HG03342 (cell line): ENCODE results near the gene RAE1.

Experiments used
- ATAC-seq: cut with Tn5 transposase; IDR thresholded peaks from one replicate; pipeline ENCODE4 v1.9.1; 2021; ENCODE audit warnings: mild to moderate bottlenecking, moderate library complexity; ENCODE audit not compliant: unreplicated experiment

The RAE1 gene

DNA sequence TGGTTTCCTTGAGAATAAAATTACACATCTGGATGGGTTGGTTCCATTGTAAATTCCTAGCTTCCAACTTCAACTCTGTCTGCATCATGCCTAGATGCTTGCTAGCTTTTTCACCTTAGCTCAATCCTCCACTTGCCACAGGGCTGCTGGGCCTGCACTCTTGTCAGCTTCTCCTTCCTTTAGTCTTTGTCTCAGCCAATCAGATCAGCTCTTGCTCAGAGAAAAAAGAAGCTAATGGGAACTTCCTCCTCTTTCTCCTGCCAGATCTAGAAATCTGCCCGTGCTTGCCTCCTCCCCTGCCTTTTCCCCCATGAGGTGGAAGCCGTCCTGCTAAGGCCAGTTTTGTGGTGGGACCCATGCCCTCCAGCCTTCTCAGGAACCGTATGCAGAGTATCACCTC is 18.5 kb downstream of the RAE1 start:
- ATAC-seq = no peak

DNA sequence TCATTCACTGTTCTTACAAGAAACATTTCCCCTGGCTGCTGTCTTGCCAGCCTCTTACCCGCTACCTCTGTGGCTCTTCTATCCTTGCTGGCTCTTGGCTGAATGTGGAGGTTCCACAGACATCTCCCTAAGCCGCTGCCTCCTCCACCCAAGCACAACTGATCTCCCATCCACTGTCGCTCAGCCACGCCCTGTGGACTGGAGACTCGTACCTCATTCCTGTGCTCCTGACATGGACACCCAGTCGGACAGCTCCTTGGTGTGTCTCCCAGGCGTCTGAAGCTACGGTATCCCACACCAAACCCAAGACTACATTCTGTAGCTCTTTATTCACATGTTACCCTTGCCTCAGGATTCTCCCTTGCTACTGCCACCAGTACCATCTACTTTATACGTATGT is 19.3 kb downstream of the RAE1 start:
- no peak for ATAC-seq

- ATAC-seq = no peak
Measured at GRCh38 chr20:57371363-57371762, 20.3 kb downstream of the RAE1 start.

- ATAC-seq = no peak
Measured at GRCh38 chr20:57372157-57372556, 21.1 kb downstream of the RAE1 start.

DNA sequence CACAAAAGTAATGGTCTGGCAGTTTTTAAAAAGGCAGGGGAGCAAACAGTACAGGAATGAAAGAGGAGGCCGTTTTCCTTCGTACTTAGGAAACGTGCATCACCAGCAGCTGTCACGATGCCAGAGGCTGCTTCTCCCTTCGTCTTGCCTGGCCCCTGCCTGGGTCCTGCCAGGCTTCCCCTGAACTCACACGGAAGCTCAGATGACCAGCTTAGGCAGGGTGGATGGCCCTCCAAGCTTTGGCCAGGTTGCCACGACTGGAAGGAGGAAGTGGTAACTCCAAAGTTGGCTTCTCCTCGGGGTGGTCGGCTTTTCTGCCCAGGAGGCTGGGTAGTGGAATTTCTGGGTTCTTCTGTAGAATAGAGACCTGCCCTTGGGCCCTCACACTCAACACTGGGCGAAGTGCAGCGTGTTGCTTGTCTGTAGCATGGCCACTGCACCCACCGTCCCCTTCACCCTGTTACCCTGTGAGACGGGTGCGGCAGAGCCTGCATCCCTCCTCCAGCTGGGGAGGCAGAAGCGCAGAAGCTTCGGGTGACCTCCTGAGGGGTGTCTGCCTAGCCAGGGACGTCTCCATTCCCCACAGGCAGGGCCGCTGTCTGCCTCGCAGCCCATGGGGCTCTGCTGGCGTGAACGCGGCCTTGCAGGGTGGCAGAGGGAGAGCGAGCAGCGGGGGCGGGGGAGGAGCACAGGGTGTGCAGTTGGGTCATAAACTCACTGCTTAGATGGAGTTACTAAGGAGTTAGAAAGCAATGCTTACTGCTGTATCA is 21.7 kb downstream of the RAE1 start:
- ATAC-seq = no peak

DNA sequence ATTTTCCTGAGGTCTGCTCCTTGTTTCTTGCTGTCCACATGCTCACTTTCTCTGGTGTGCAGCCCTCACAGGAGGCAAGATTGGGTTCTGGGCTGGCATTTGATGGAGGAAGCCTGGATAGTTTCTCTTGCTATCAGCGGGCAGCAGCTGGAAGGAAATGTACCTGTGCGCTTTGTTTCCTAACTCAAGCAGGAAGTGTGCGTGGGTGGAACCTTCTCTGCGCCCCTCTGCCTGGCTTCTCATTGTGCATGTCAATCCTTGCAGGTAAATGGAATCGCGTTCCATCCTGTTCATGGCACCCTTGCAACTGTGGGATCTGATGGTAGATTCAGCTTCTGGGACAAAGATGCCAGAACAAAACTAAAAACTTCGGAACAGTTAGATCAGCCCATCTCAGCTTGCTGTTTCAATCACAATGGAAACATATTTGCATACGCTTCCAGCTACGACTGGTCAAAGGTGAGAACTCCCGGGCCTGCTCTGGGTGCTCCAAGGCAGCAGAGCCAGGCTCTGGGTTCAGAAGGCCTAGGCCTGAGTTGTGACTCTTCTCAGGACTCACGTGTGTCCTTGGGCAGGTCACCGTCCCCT is 23.4 kb downstream of the RAE1 start:
- ATAC-seq = no peak

GRCh38 chr20:57374931-57375651 is 24.0 kb downstream of the RAE1 start:
- ATAC-seq = no peak

- ATAC-seq = no peak
Measured at GRCh38 chr20:57375652-57376230, 24.7 kb downstream of the RAE1 start.

DNA sequence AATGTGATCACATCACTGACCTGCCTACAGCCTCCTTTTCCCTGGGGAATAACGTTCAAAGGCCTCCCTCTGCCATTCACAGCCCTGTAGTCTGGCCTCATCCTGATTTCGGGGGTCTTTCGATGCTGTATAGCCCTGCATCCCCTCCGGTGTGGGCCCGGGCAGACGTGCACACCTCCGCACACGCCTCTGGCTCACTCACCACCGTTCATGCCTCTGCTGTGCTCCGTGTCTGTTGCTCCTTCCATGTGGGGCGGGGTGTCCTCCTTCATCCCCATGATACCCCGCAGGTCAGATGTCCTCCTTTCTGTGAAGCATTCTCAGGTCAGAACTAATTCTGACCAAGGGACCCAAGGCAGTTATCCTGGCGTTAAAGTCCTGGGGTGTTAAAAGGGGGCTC is 26.3 kb downstream of the RAE1 start:
- no peak for ATAC-seq

- ATAC-seq = no peak
Measured at GRCh38 chr20:57378107-57378506, 27.1 kb downstream of the RAE1 start.

- ATAC-seq = no peak
Measured at GRCh38 chr20:57378646-57379262, 27.7 kb downstream of the RAE1 start.

GRCh38 chr20:57379263-57379647 is 28.2 kb downstream of the RAE1 start:
- ATAC-seq = no peak

DNA sequence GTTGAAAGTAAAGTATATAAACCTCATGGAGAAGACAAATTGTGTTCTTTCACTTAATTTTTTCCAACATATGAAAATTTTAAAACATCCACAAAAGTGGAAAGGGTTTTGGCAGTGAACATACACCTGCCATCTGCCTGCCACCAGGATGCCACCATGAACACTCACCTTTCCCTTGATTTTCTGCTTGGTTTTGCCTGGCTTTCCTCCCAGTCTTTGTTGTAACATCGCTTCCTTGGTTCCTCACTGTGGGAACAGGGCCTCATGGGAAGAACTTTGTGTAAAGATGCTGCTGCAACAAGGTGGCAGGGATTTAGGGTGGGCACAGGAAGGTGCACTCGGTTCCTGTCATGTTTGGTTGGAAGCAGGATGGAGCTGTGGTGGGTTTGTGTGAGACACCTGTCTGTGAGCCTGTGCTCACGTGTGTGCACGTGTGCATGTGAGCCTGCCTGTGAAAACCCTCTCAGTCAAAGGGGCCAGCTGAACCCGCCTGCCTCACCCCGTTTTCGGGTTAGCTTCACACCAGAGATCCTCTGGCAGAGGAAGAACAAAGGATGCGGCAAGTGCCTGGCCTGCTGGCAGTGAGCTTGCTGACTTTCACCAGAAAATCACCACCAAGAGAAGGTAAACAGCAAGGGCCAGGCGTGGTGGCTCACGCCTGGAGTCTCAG is 29.2 kb downstream of the RAE1 start:
- no peak for ATAC-seq

GRCh38 chr20:57381596-57382503 is 30.8 kb downstream of the RAE1 start:
- ATAC-seq = no peak

GRCh38 chr20:57382516-57382915 is 31.5 kb downstream of the RAE1 start:
- no peak for ATAC-seq

DNA sequence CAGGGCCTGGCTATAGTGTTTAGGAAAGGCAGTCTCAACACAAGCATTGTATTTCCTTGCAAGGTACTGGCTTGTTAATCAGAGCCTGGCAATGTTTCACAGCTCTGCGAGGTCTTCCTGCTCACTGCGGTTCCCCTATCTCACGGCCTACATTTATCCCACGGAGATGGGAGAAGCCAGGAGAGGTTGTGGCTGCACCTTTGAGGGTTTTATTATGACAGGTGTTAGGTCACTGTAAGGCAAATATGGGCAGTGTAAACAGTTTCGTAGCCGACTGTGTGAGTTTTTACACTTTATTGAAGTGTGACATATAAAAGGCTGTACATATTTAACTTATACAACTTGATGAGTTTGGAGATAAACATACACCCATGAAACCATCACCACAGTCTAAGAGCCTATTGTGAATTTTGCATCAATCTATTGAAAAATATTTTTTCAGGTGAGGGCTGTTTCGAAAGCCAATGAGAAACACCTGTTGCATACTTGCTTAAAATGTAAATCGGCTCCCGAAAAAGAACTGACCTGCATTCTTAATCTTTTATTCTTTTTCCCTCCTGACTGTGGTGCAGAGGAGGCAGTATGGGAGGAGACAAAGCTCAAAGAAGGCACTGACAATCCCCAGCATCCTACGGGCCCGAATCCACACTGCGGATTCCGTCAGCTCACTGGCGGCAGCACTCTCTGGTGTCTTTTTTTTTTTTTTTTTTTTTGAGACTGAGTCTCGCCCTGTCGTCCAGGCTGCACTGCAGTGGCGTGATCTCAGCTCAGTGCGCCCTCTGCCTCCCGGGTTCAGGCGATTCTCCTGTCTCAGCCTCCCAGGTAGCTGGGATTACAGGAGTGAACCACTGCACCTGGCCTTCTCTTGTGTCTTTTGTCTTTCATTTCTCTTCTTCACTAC is 32.6 kb downstream of the RAE1 start:
- no peak for ATAC-seq

DNA sequence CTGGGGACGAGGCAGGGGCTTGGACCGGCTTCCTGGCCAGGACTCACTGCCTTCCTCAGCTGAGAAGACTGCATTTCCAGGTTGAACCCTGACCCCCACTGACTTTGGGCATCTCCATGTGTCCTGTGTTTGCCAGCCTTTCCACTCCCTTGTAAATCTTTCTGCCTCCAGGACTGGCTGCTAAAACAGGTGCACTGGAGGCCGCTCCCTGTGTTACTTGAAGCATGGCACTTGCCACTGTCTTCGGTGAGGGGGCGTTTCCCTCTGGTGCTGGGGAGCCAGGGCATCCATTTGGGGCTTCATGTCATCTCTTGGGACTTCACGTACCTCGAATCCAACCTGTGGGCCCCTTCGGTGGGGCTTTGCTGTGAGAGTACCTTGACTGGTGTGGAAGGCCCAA is 33.4 kb downstream of the RAE1 start:
- ATAC-seq = no peak

GRCh38 chr20:57384953-57385761 is 34.1 kb downstream of the RAE1 start:
- ATAC-seq = no peak
